Lung (tissue), 12 donors: ENCODE measurements around the gene PIGV. TPM values are rescaled to one million over a fixed set of nuclear protein-coding genes. Genes with fewer than 3 reads are reported as not detected.

Experiments
- ATAC-seq: fragments of 200-7000 bp; cut with Tn5 transposase; one replicate; pipeline ENCODE4 v1.9.1; 2020; ENCODE audit warnings: moderate number of reproducible peaks; ENCODE audit not compliant: insufficient read depth, low FRiP score
- DNase-seq, 3 donors: peaks; one replicate each; pipeline ENCODE4 v3.0.0-alpha.2; 2013 to 2017
- H3K27ac ChIP-seq, 2 donors: one replicate each; pipeline ENCODE4 v1.5.1; 2013; ENCODE audit warnings: mild to moderate bottlenecking in 2 of 2, moderate library complexity in 2 of 2, control low read depth in 1 of 2, inconsistent platforms in 1 of 2, low read depth in 1 of 2, low read length in 1 of 2
- H3K27me3 ChIP-seq, 3 donors: one replicate each; pipeline ENCODE4 v1.5.1; 2013; ENCODE audit warnings: low read length in 2 of 3; ENCODE audit not compliant: control insufficient read depth in 3 of 3, insufficient read depth in 3 of 3
- H3K36me3 ChIP-seq, 4 donors: one replicate each; pipeline ENCODE4 v1.5.1; 2013; ENCODE audit warnings: low read length in 4 of 4, mild to moderate bottlenecking in 1 of 4, moderate library complexity in 1 of 4; ENCODE audit not compliant: control insufficient read depth in 4 of 4, insufficient read depth in 4 of 4
- H3K4me1 ChIP-seq, 5 donors: one replicate each; pipeline ENCODE4 v1.5.1; 2013; ENCODE audit warnings: low read length in 5 of 5, mild to moderate bottlenecking in 2 of 5, moderate library complexity in 1 of 5; ENCODE audit not compliant: control insufficient read depth in 5 of 5, insufficient read depth in 5 of 5
- H3K4me3 ChIP-seq: one replicate; pipeline ENCODE4 v1.5.1; 2013; ENCODE audit warnings: mild to moderate bottlenecking, control low read depth, moderate library complexity
- H3K9ac ChIP-seq, 2 donors: one replicate each; pipeline ENCODE4 v1.5.1; 2013; ENCODE audit warnings: low read length in 2 of 2, control low read depth in 1 of 2; ENCODE audit not compliant: insufficient read depth in 1 of 2
- H3K9me3 ChIP-seq, 4 donors: one replicate each; pipeline ENCODE4 v1.5.1; 2013; ENCODE audit warnings: low read length in 3 of 4, mild to moderate bottlenecking in 1 of 4, moderate library complexity in 1 of 4; ENCODE audit not compliant: control insufficient read depth in 4 of 4, insufficient read depth in 3 of 4
- WGBS, 2 donors: extraction: QIAGEN DNeasy Blood & Tissue Kit; methylation state at CpG; one replicate each; pipeline ENCODE4 v1.1.7; 2013; 5-methylcytosine and 5-hydroxymethylcytosine counted together
- polyA plus RNA-seq, 2 donors: library from polyadenylated mRNA; stranded (reverse); fragments of 200-250 nt; gene quantifications; one replicate each; pipeline ENCODE4 v1.2.1, GENCODE V29; 2013
- total RNA-seq, 2 donors: library from RNA; depleted of rRNA in 1 of 2; stranded (reverse); fragments of >200 nt in 1 of 2; gene quantifications; one replicate each; pipeline ENCODE4 v1.2.1, GENCODE V29; 2014 to 2021
- TF ChIP-seq, protein P1 (sequence below): IDR thresholded peaks from 2 replicates; pipeline ENCODE4 v1.5.1; 2012; ENCODE audit warnings: mild to moderate bottlenecking; ENCODE audit errors: control extremely low read depth, extremely low read depth
- donor health status: control.
- donor health status: control.
- donor health status: Bipolar disorder and iron deficiency.
- donor health status: healthy.
- donor health status: DM: yes; HTN: yes; CAD: no.

PIGV gene
- total and polyA plus RNA-seq, 4 donors, result 6.8 to 14.3 (median 13.0) TPM

DNA sequence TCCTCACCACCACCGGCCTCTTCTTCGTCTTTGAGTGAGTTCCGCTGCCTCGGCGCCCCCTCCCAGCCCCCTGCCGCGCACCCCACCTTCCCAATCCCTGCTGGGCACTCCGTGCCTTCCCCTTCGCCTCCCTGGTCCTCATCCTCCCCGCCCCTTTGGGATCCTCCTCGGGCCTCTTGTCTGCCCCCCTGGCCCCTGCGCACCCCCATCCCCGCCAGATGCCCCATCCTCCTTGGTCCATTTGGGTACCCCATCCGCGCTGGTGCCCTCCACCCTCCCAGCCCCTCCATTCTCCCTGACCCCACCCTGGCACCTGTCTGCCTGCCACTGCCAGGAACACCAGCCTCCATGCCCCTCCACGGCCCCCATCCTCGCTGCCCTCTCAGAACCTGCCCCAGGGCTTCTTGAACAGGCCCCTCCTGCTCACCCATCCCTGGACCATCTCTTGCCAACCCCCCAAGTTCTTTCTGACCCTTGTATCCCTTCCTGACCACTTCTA, 39.4 kb downstream of the PIGV start:
- H3K4me3 ChIP-seq, result peak overlapping the region; percentile 75
- H3K4me1 ChIP-seq, result peaks cover 0 to 20% (median 13%) of the 10 kb centered on the region in 5 donors
- peak overlapping the region; percentile 49 to 66 for H3K27ac ChIP-seq
- TF ChIP-seq, protein P1, sequence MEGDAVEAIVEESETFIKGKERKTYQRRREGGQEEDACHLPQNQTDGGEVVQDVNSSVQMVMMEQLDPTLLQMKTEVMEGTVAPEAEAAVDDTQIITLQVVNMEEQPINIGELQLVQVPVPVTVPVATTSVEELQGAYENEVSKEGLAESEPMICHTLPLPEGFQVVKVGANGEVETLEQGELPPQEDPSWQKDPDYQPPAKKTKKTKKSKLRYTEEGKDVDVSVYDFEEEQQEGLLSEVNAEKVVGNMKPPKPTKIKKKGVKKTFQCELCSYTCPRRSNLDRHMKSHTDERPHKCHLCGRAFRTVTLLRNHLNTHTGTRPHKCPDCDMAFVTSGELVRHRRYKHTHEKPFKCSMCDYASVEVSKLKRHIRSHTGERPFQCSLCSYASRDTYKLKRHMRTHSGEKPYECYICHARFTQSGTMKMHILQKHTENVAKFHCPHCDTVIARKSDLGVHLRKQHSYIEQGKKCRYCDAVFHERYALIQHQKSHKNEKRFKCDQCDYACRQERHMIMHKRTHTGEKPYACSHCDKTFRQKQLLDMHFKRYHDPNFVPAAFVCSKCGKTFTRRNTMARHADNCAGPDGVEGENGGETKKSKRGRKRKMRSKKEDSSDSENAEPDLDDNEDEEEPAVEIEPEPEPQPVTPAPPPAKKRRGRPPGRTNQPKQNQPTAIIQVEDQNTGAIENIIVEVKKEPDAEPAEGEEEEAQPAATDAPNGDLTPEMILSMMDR, result no peak
- no peaks in the 10 kb centered on the region for H3K27me3 ChIP-seq
- DNase-seq (no peak), ATAC-seq (no peak)
- 2 to 8% methylated on average over 8 to 17 of the region's 17 CpGs for WGBS, 2 donors
- H3K36me3 ChIP-seq, result peaks cover 0 to 8% (median 3%) of the 10 kb centered on the region in 4 donors
- peak overlapping the region in 1 of 2 donors; percentile 68 for H3K9ac ChIP-seq
- H3K9me3 ChIP-seq, result no peaks in the 10 kb centered on the region

DNA sequence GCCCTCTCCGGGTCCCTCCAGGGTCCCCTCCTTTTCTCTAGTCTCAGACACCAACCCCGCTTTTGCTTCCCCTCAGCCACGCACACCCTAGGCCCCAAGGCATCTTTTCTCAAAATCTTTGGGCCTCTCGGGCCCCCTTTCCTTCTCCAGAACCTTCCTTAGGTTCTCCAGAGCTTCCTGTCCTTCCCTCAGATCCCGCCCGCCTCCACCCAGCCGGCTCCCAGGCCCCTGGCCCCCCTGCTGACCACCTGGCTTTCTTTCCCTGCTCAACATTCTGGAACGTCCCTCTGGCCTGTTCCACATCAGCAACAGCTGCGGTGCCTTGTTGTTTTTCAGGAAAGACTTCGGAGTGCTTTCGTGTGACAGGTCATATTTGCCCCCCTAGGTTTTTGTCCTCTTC, 39.9 kb downstream of the PIGV start:
- Histone ChIP-seq H3K27me3 (no peaks in the 10 kb centered on the region), H3K27ac (peak overlapping the region in 1 of 2 donors; percentile 7), H3K9me3 (no peaks in the 10 kb centered on the region), H3K4me3 (peak overlapping the region; percentile 6), H3K36me3 (peaks cover 0 to 9% (median 7%) of the 10 kb centered on the region in 4 donors), H3K4me1 (peaks cover 0 to 20% (median 13%) of the 10 kb centered on the region in 5 donors), H3K9ac (peak overlapping the region; percentile 16 to 68)
- TF ChIP-seq, protein P1, result no peak
- 42 to 56% methylated on average over 11 of the region's 11 CpGs for WGBS, 2 donors
- DNase-seq (peak in 1 of 3 donors; percentile 27), ATAC-seq (no peak)

DNA sequence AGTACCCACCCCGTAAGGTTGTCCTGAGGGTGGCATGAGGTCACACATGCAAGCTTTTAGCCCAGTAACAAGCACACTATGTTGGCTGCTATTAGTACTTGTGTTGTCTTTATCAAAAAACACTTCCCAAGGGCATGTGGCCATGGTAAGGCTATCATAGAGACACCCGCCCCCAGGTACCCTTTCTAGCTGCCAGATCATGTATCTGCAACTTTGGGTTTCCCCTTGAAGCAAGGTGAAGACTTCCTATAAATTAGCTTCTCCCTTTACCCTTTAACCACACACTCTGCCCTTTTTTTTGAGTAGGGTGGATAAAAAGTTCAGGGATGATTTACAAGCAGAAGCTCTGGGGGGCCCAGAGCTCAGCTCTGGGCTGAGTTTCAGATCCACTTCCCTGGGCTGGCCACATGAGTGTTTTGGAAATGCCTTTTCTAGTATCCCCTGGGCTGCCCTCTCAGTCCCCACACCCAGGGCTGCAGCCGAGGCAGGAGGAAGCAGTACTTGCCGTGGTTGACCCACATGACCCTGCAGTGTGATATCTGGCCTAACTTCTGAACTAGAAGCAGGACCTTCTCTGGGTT, 40.8 kb downstream of the PIGV start:
- Histone ChIP-seq H3K4me3 (no peak overlapping the region), H3K9me3 (no peaks in the 10 kb centered on the region), H3K27me3 (no peaks in the 10 kb centered on the region), H3K9ac (no peak overlapping the region), H3K36me3 (peaks cover 0 to 14% (median 13%) of the 10 kb centered on the region in 4 donors), H3K4me1 (peaks cover 0 to 20% (median 13%) of the 10 kb centered on the region in 5 donors), H3K27ac (peak overlapping the region in 1 of 2 donors; percentile 57)
- ATAC-seq, result no peak
- 49% methylated on average over 4 of the region's 4 CpGs for WGBS, 2 donors
- peak in 1 of 3 donors; percentile 15 for DNase-seq
- TF ChIP-seq, protein P1, result no peak
